Activated CD8-positive, alpha-beta memory T cell treated with anti-CD3 and anti-CD28 coated beads, Interleukin-2, amount 50 U/mL, for 1 hour (primary cell): ENCODE data around the gene RHOG.
A peak's percentile ranks its signal among the peaks of the same experiment; 100 is the strongest.
"Not testable (repeated sequence)": the region's sequence is repeated elsewhere in the genome, so short reads cannot be mapped to it uniquely, and the experiment has no call there.

Source experiments
- DNase-seq: peaks from one replicate; pipeline ENCODE4 v3.0.0-alpha.2; 2020; ENCODE audit errors: extremely low read depth

The RHOG gene

DNA sequence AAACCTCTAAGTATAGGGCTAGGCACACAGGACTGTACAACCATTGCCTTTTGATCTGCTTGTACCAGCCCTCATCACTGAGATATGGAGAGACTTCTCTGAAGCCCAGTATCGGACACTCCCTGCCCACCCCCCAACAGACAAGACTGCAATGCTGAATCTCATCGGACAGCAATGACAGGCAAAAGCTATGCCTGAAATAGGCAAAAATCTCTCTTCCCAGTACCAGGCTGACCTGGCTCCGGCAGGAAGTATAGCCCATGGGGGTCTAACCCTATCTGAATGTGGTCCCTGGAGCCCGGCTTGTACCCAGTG, 6.5 kb downstream of the RHOG start:
- DNase-seq: no peak

DNA sequence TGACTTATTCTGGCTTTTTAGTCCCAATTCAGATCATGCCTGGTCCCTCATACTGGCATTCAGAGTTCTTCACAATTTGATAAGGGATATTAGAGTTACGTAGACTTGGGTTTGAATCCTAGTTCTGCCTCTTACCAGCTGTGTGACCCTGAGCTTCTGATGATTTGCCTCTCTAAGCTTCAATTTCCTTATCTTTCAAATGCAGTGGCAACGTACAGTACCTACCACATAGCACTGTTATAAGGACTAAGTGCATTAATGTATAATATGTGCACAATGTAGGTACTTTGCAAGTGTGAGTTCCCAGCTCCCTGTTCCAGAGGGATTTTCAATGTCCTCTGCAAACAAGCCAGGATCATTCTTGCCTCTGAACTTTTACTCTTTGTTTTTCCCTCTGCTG, 7.3 kb downstream of the RHOG start:
- no peak for DNase-seq

GRCh38 chr11:3832816-3833215, 7.9 kb downstream of the RHOG start:
- no peak for DNase-seq

DNA sequence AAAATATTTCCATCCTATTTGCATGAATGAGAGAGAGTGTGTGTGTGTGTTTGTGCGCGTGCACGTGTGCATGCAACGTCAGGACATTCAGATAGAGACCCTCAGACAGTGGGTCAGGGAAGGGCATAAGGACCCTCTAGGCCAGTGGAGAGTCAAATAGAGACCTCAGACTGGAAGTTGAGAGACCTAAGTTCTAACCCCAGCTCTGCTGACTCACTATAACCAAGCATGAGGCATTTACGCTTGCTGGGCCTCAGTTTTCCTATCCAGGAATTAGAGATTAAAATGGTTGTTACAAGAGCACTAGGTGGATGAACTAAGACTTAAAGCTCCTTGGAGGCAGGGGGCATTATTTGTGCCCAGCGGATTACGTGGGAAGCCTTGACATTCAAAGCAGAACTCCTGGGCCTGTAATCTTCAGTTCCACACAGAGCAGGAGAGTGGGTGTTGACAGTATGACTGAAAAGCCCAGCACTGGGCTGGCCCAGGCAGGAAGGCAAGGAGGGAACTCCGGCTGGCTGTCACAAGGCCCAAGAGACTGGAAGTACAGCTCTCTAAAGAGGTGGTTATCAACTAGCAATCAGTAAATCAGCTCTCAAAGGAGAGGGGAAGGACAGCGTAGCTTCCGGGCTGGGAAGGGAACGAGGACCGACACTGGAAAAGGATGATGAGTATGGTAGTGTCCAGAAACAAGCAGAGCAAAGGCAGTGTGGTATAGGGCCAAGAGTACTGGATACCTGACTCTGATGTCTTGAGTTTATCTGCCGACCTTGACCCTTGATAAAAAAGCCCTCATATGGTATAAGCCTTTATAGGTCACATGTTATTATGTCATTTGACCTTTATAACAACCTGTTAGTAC, 9.2 kb downstream of the RHOG start:
- no peak for DNase-seq

DNA sequence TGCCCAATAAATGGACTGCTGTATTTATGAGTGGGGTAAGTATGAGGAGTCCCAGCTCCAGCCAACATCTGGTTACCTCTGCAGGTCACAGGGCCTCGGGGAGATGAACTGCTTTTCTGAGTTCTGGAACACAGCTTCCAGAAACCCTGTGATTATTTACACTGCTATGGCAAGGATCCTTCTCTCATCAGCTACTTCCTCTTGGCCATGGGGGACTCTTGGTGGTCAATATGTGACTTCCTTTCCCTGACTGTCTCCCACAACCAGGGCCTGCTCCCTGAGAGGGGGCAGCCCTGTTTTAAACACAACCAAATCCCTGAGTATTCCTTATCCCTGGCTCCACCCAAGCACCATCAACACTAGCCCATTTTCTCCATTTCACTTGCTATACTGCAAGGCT, 10.0 kb downstream of the RHOG start:
- no peak for DNase-seq

DNA sequence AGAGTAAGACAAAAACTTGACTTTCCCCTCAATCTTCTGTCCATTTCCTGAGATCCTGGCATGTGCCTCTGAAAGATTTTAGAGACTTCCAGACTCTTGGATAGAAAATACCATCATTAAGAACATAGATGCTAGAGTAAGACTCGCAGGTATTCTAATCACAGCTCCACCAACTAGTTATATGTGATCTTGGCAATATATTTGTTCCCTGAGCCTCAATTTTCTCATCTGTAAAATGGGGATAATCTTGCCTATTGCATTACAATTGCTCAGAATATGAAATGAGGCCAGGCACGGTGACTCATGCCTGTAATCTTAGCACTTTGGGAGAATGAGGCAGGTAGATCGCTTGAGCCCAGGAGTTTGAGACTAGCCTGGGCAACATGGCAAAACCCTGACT, 10.7 kb downstream of the RHOG start:
- no peak for DNase-seq

DNA sequence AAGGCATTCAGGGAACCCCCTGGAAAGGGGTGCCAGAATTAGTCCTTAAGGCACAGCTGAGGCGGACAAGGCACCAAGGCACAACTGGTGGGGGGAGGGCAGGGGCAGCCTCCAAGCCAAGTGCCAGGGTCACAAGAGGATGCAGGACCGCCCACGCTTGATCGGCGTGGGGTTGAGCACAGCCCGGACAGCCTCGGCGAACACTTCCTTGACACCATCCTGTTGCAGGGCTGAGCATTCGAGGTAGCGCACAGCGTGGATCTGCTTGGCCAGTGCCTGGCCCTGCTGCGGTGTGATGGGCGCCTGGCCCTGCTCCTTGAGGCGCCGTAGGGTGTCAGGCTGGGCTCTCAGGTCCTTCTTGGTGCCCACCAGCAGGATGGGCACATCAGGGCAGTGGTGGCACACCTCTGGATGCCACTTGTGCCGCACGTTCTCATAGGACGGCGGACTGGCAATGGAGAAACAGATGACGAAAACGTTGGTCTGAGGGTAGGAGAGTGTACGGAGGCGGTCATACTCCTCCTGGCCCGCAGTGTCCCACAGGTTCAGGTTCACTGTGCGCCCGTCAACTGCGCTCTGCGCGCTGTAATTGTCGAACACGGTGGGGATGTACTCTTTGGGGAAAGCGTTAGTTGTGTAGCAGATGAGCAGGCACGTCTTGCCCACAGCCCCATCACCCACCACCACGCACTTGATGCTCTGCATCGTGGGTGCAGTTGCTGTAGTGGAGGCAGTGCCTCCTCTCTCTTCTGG, 13.1 kb downstream of the RHOG start:
- no peak for DNase-seq

DNA sequence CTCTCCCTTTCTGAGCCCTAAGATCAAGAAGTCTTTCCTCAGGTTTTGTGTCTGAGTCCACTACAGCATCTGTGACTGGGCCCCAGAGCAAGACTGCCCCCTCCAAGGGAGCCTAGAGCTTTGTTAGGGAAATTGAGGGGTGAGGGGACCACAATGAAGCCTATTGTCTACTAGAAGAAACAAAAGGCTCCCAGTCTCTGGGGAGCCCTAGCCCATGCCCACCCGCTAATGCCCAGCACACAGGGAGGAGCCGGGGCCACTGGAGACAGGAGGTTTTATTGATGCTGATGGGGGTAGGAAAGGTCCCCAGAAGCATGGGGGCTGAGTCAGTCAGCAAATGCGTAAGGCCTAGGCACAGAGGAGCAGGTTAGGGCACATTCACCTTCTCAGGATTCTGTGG, 14.0 kb downstream of the RHOG start:
- DNase-seq: no peak

DNA sequence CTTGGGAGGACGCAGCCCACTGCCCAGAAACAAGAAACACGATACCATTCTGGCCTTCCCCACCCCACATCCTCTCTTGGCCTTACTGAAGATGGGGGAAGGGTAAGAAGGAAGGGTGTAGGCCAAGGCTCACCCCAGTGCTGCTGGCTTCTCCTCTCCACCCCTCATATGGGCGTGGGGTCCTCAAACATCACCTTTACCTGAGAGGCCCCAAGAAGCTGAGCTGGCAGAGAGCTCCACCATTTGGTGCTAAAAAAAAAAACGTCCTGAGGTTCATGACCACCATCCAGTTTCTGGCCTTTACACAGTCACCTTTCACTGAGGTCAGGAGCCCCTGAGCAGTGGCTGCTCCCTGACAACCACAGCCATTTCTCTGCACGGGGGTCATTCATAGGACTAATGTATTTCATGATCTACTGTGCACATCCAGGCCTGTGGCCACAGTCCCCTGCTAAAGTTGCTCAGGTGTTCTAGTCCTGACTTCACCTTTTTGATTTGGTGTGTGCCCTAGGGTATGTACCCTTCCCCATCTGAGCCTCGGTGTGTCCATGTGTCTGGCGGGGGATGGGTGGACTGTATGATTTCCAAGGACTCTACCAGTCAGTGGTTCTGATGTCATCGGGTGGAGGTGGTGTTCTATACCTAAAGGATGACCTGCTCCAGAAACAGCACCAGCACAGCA, 15.1 kb downstream of the RHOG start:
- no peak for DNase-seq

DNA sequence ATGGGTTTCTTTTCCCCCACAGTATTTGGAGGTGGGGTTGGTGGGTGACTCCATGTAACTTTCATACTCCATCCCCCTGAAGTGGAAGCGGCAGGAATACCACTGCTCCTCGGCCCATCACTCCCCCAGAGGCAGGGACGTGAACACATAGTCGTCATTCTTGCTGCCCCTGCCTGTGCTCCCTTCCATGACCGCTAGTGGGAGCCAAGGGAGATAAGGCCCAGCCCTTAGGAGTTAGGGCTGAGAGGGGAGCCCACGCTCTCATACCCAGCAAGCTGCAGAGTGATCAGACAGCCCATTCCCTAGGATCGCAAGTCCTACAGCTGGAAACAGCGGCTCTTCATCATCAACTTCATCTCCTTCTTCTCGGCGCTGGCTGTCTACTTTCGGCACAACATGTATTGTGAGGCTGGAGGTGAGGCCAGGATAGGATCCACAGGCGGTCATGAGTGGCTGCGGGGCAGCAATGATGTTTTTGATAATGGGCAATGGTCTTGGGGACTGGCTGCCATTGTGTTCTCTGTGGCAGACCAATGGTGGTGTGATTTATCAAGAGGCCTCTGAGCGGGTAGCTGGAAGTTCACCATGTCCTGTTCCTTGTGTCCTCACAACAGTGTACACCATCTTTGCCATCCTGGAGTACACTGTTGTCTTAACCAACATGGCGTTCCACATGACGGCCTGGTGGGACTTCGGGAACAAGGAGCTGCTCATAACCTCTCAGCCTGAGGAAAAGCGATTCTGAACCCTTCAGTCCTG, 15.9 kb downstream of the RHOG start:
- peak; percentile 63 for DNase-seq

- DNase-seq: no peak
Measured at GRCh38 chr11:3823762-3824506, 16.8 kb downstream of the RHOG start.

DNA sequence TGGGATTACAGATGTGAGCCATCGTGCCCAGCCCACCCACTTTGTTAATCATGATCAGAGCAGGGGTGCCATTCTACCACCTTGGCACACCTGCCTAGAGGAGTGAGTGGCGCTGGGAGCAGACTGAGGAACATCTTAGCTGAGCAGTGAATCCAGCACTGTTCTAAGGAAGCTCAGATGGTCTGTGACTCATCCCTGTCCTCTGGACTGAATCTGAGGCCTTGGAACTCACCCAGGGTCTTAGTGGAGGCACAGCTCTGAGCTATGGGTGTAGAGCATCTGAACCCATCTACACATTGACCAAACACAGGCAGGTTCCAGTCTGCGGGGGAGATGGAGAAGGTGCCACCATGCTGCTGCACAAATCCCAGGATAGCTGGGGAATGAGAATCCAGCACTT, 17.5 kb downstream of the RHOG start:
- no peak for DNase-seq

DNA sequence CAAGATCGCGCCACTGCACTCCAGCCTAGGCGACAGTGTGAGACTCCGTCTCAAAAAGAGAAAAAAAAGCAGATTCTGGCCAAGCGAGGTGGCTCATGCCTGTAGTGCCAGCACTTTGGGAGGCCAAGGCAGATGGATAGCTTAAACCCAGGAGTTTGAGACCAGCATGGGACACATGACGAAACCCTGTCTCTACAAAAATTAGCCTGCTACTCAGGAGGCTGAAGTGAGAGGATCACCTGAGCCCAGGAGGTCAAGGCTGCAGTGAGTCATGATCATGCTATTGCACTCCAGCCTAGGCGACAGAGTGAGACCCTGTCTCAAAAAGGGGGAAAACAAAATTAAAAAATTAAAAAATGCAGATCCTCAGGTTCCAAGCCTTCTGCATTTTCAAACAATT, 18.4 kb downstream of the RHOG start:
- DNase-seq: no peak

DNA sequence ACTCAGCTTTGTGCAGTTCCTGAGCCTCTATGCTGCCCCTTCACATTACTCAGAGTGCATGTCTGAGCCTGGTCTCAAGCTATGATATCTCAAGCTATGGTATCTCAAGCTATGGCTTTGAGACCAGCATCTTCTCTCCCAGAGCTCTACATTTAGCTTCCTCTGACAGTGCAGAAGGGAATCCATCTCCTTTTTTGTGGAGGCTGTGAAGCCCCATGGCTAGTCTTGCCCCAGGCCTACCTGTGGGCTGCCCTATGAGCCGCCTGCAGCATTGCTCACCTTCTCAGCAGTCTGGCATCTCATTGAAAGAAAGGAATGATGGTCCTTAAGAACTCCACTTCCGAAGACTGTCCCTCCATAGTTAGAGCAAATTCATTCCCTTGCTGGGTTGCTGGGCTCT, 19.8 kb downstream of the RHOG start:
- no peak for DNase-seq

GRCh38 chr11:3817181-3817800, 23.5 kb downstream of the RHOG start:
- DNase-seq: no peak

DNA sequence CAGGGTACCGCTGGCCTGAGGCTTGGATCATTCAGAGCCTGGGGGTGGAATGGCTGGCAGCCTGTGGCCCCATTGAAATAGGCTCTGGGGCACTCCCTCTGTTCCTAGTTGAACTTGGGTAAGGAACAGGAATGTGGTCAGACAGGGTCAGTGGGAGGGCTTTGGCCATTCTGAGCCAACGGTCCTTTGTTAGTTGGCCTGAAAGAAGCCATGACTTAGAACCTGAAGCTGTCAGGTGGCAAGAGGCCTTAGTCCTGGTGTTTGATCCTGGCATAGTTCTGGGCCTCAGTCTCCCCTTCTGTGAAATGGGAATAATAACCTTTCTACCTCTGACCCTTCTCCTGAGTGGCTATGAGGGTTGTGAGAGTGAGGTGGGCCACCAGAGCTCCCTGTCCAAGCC, 24.1 kb downstream of the RHOG start:
- DNase-seq: no peak

DNA sequence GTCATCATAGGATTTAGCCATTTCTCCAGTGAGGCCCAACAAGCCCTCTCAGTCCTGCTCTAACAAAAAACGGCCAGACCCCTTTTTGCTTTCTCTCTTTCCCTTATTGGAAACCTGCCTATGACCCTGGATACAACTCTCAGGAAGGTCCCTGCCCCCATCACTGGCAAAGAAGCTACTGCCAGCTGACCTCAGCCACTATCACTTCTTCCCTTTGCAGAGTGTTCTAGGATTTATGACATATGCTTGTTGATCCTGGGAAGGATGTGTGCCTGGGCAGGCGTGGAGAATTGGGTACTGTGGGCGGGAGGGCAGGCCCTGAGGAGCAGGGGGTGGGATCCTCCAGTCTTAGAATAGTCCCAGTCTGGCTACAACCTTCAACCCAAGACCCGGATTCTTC, 24.9 kb downstream of the RHOG start:
- DNase-seq: no peak

GRCh38 chr11:3814832-3815231, 25.9 kb downstream of the RHOG start:
- not testable (repeated sequence) for DNase-seq

DNA sequence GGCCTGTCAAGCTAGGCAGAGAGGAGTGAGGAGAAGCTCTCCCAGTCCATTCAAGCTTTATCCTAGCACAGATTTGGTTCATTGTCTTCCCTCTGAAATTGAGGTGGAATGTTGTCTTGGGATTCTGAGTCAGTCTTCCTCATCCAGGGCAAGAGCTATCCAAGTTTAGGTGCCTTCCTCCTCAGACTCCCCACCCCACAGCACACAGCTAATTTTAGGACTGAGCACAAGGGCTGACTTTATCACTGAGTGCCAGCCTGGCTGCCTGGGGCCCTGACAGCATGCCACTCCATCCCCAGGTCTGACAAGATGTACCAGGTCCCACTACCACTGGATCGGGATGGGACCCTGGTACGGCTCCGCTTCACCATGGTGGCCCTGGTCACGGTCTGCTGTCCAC, 29.8 kb downstream of the RHOG start:
- no peak for DNase-seq

- no peak for DNase-seq
Measured at GRCh38 chr11:3810446-3810845, 30.3 kb downstream of the RHOG start.

GRCh38 chr11:3809624-3809928, 31.2 kb downstream of the RHOG start:
- DNase-seq: no peak
